Naive thymus-derived CD4-positive, alpha-beta T cell (primary cell): ENCODE data around the gene TM4SF5. TPM values are rescaled to one million over a fixed set of nuclear protein-coding genes. Genes with fewer than 3 reads are reported as not detected.

Experiments
- ATAC-seq: fragments of 150-1000 bp; cut with Tn5 transposase; 2 replicates; pipeline ENCODE4 v1.10.0; 2021; ENCODE audit warnings: mild to moderate bottlenecking, moderate library complexity
- CTCF ChIA-PET: fragments of 350-600 bp; sonication (Branson Sonifier 250); formaldehyde crosslinking; loops from one replicate; lab custom pipeline; 2021; ENCODE audit warnings: antibody characterized with exemption; lab: Charles Lee
- POLR2A ChIA-PET: fragments of 350-600 bp; sonication (Branson Sonifier 250); formaldehyde crosslinking; loops from one replicate; lab custom pipeline; 2021; ENCODE audit warnings: antibody characterized with exemption, inconsistent platforms; lab: Charles Lee
- DNase-seq, 9 donors: peaks; one replicate each; pipeline versions ENCODE4 v3.0.0 to v3.0.0-alpha.2; 2020 to 2022; ENCODE audit warnings: mixed read lengths in 1 of 9
- H3K27ac ChIP-seq: one replicate; pipeline ENCODE4 v1.7.0; 2013; ENCODE audit warnings: mild to moderate bottlenecking, low read depth, low read length, moderate library complexity
- H3K27me3 ChIP-seq, 2 donors: one replicate each; pipeline ENCODE4 v1.7.0; 2013; ENCODE audit warnings: low read length in 2 of 2, mild to moderate bottlenecking in 2 of 2, moderate library complexity in 2 of 2; ENCODE audit not compliant: control insufficient read depth in 2 of 2, insufficient read depth in 2 of 2
- H3K36me3 ChIP-seq, 3 experiments: 1 replicate in 2 of 3; 2 replicates in 1 of 3; pipeline ENCODE4 v1.7.0; 2013; ENCODE audit warnings: low read length in 3 of 3, mild to moderate bottlenecking in 3 of 3, moderate library complexity in 1 of 3; ENCODE audit not compliant: insufficient read depth in 3 of 3, control insufficient read depth in 2 of 3
- H3K4me1 ChIP-seq, 2 donors: one replicate each; pipeline ENCODE4 v1.7.0; 2013; ENCODE audit warnings: low read length in 2 of 2, mild to moderate bottlenecking in 2 of 2, moderate library complexity in 1 of 2; ENCODE audit not compliant: control insufficient read depth in 2 of 2, insufficient read depth in 2 of 2
- H3K4me3 ChIP-seq: 2 replicates; pipeline ENCODE4 v1.7.0; 2013; ENCODE audit warnings: mild to moderate bottlenecking, low read length
- H3K9me3 ChIP-seq, 3 experiments: 1 replicate in 2 of 3; 2 replicates in 1 of 3; pipeline ENCODE4 v1.7.0; 2013; ENCODE audit warnings: low read length in 3 of 3; ENCODE audit not compliant: control insufficient read depth in 2 of 3
- H3K27ac Mint-ChIP-seq, 9 donors: one replicate each; pipeline ENCODE4 v1.8.0; 2020 to 2022; ENCODE audit warnings: mixed read lengths in 9 of 9, mild to moderate bottlenecking in 8 of 9, moderate library complexity in 5 of 9, inconsistent platforms in 2 of 9
- H3K27me3 Mint-ChIP-seq, 5 donors: one replicate each; pipeline ENCODE4 v1.8.0; 2021 to 2022; ENCODE audit warnings: mixed read lengths in 5 of 5, mild to moderate bottlenecking in 1 of 5
- H3K36me3 Mint-ChIP-seq, 5 donors: one replicate each; pipeline ENCODE4 v1.8.0; 2020 to 2022; ENCODE audit warnings: mixed read lengths in 5 of 5, mild to moderate bottlenecking in 3 of 5, inconsistent platforms in 1 of 5
- H3K4me1 Mint-ChIP-seq, 7 donors: one replicate each; pipeline ENCODE4 v1.8.0; 2020 to 2022; ENCODE audit warnings: mixed read lengths in 7 of 7, mild to moderate bottlenecking in 3 of 7, inconsistent platforms in 1 of 7
- H3K4me3 Mint-ChIP-seq, 10 donors: one replicate each; pipeline ENCODE4 v1.8.0; 2020 to 2022; ENCODE audit warnings: mild to moderate bottlenecking in 10 of 10, mixed read lengths in 10 of 10, moderate library complexity in 6 of 10, inconsistent platforms in 2 of 10
- H3K9me3 Mint-ChIP-seq, 11 donors: one replicate each; pipeline ENCODE4 v1.8.0; 2020 to 2022; ENCODE audit warnings: mixed read lengths in 11 of 11, mild to moderate bottlenecking in 4 of 11, inconsistent platforms in 1 of 11, moderate library complexity in 1 of 11
- intact Hi-C, 2 donors: fragments of 100-400 bp; cut with micrococcal nuclease; formaldehyde crosslinking; loops; one replicate each; pipeline ENCODE4 v1.15.1; 2023
- polyA plus RNA-seq, 2 donors: library from polyadenylated mRNA; unstranded; fragments of 300-500 nt; fragmentation: Illumina TruSeq; gene quantifications; one replicate each; pipeline ENCODE4 v1.2.3, GENCODE V29; 2021
- total RNA-seq, 6 experiments: library from RNA in 5 of 6; stranded (reverse) in 5 of 6; gene quantifications; 1 replicate in 5 of 6; 2 replicates in 1 of 6; pipeline ENCODE4 v1.2.3 and lab custom pipeline; 2021 to 2026

TM4SF5 gene
- total and polyA plus RNA-seq, 7 experiments from 2014 or later, result not detected

DNA sequence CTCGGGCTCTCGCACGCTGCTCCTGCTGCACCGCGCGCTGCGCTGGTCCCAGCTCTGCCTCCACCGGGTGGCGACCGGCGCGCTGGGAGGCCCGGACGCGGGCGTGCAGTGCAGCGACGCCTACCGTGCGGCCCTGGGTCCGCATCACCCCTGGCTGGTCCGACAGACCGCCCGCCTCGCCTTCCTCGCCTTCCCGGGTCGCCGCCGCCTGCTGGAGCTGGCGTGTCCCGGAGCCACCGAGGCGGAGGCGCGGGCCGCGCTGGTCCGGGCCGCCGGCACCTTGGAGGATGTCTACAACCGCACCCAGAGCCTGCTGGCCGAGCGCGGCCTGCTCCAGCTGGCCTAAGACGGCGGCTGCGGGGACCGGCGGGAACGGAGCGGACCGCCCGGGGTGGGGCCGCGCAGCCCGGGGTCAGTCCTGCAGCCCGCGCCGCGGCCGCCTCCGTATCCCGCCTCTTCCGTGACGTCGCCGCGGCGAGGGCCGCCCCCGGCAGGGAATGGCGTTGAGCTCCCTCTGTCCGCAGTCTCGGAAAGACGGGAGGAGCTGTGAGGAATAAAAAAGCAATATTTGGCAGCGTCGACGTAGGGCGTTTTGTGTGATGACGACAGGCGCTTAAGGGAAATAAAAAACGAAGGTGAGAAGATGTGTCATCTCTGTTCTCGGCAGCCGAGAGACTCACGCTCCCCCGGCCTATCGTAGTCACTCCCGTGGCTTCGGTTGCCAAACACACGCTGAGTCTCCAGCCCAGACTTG, 18.4 kb downstream of the TM4SF5 start:
- intact Hi-C loops, result loop anchor here (1.0 to 5.0 kb wide), 8 partner anchors 17 to 112 kb away; partner anchors contain the start of genes ARRB2 (in 2 of the 2), MED11 (in 2 of the 2), PLD2 (in 2 of the 2) and CHRNE (in 1 of the 2)
- Mint-ChIP-seq H3K36me3 (peaks cover 0 to 4% (median 0%) of the 10 kb centered on the region in 5 donors), H3K9me3 (peaks cover 0 to 2% (median 0%) of the 10 kb centered on the region in 11 donors), H3K27ac (peak overlapping the region; percentile 1 to 93 (median 89)), H3K4me3 (peak overlapping the region; percentile 67 to 94 (median 88)), H3K27me3 (peaks cover 23 to 49% (median 31%) of the 10 kb centered on the region in 5 donors), H3K4me1 (peaks cover 11 to 34% (median 19%) of the 10 kb centered on the region in 7 donors)
- ATAC-seq (peak; percentile 93), DNase-seq (peak; percentile 66 to 87 (median 78))
- peaks cover 15 to 20% of the 10 kb centered on the region in 2 donors for H3K4me1 ChIP-seq
- ChIA-PET CTCF (interaction anchor here (0.5 to 2.0 kb wide), 17 partner anchors 14 to 746 kb away, joined by 3 to 16 read pairs (median 4); partner anchors contain the start of genes ARRB2, C17orf107, MED11 and PELP1), POLR2A (interaction anchor here (0.7 to 4.3 kb wide), 19 partner anchors 11 to 647 kb away, joined by 3 to 48 read pairs (median 4); partner anchors contain the start of genes ARRB2, CXCL16, CYB5D2 and MED11)
- no peaks in the 10 kb centered on the region for H3K36me3 ChIP-seq
- no peaks in the 10 kb centered on the region for H3K9me3 ChIP-seq
- H3K27me3 ChIP-seq, result peaks cover 0 to 11% of the 10 kb centered on the region in 2 donors
- H3K27ac ChIP-seq, result peak overlapping the region; percentile 73
- peak overlapping the region; percentile 75 for H3K4me3 ChIP-seq

DNA sequence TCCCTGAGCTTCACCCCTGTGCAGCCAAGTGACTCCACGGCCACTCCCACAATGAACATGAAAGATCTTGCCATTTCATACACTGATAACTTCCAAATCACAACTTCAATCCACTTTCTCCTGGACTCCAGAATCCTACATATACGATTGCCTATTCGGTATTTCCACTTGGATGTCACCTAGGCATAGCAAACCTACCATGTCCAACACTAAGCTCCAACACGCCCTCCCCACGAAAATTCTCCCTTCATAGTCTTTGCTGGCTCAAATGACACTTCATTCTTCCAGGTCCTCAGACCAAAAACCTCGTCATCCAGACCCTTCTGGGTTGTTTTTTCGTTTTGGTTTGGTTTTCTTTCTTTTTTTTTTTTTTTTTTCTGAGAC, 19.0 kb downstream of the TM4SF5 start:
- Histone ChIP-seq H3K9me3 (no peaks in the 10 kb centered on the region), H3K4me3 (peak overlapping the region; percentile 75), H3K27ac (peak overlapping the region; percentile 73), H3K36me3 (no peaks in the 10 kb centered on the region), H3K4me1 (peaks cover 10 to 14% of the 10 kb centered on the region in 2 donors), H3K27me3 (peaks cover 0 to 10% of the 10 kb centered on the region in 2 donors)
- intact Hi-C loops, result loop anchor here (1.0 to 2.0 kb wide), 7 partner anchors 17 to 99 kb away; partner anchors contain the start of genes ARRB2 (in 2 of the 2), MED11 (in 2 of the 2), PLD2 (in 2 of the 2) and MINK1 (in 1 of the 2)
- CTCF ChIA-PET, result interaction anchor here (0.6 to 2.0 kb wide), 12 partner anchors 15 to 226 kb away, joined by 3 to 16 read pairs (median 4); partner anchors contain the start of genes ARRB2, C17orf107, MED11 and RNF167
- peaks cover 23 to 43% (median 26%) of the 10 kb centered on the region in 5 donors for H3K27me3 Mint-ChIP-seq
- H3K4me1 Mint-ChIP-seq, result peaks cover 11 to 31% (median 17%) of the 10 kb centered on the region in 7 donors
- peak overlapping the region; percentile 1 to 93 (median 89) for H3K27ac Mint-ChIP-seq
- peaks cover 0 to 2% (median 0%) of the 10 kb centered on the region in 11 donors for H3K9me3 Mint-ChIP-seq
- H3K36me3 Mint-ChIP-seq, result peaks cover 0 to 4% (median 0%) of the 10 kb centered on the region in 5 donors
- ATAC-seq (no peak), DNase-seq (no peak)
- POLR2A ChIA-PET, result interaction anchor here (0.7 to 4.3 kb wide), 15 partner anchors 11 to 647 kb away, joined by 3 to 48 read pairs (median 5); partner anchors contain the start of genes ARRB2, CXCL16, CYB5D2 and MED11
- H3K4me3 Mint-ChIP-seq, result peak overlapping the region; percentile 67 to 94 (median 88)

DNA sequence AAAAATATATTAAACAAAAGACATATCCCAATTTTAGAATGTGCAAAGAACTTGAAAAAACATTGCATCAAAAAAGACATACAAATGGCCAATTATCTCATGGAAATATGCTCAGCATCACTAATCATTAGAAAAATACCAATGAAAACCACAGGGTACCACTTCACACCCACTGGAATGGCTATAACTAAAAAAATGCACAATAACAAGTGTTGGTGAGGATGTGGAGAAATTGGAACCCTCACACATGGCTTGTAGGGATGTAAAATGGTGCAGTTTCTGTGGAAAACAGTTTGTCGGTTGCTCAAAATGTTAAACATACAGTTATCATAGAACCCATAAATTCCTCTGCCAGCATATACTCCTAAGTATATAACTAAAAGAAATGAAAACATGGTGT, 23.5 kb downstream of the TM4SF5 start:
- Mint-ChIP-seq H3K27me3 (peaks cover 0 to 6% (median 0%) of the 10 kb centered on the region in 5 donors), H3K27ac (peak overlapping the region in 2 of 9 donors; percentile 96 to 97), H3K4me3 (peak overlapping the region in 3 of 10 donors; percentile 98 to 100 (median 99)), H3K9me3 (no peaks in the 10 kb centered on the region), H3K36me3 (peaks cover 0 to 11% (median 4%) of the 10 kb centered on the region in 5 donors), H3K4me1 (peaks cover 16 to 25% (median 20%) of the 10 kb centered on the region in 7 donors)
- CTCF ChIA-PET, result no interaction called here
- DNase-seq (no peak), ATAC-seq (no peak)
- intact Hi-C loops, result no loop called here
- Histone ChIP-seq H3K9me3 (no peaks in the 10 kb centered on the region), H3K36me3 (peaks cover 0 to 19% (median 0%) of the 10 kb centered on the region in 3 experiments), H3K27ac (peak overlapping the region; percentile 84), H3K4me1 (peaks cover 7 to 13% of the 10 kb centered on the region in 2 donors), H3K27me3 (no peaks in the 10 kb centered on the region), H3K4me3 (no peak overlapping the region)
- POLR2A ChIA-PET, result no interaction called here

DNA sequence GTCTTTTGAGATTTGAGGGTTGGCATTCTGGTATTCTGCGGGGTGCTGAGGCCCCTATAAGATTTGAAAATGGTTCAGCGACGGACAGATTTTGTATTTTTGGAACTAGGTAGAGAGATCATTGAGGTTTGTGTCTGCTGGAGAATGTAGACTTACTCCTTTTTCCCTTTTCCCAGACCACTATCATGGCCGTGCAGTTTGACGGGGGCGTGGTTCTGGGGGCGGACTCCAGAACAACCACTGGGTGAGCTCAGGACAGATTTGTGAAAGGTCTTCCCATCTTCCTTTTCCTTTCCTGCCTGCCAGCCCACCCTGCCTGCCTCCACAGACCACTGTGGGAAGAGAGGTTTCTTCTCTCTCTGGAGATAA, 24.9 kb downstream of the TM4SF5 start:
- Histone ChIP-seq H3K9me3 (no peaks in the 10 kb centered on the region), H3K4me1 (peaks cover 7% of the 10 kb centered on the region in 2 donors), H3K27ac (peak overlapping the region; percentile 84), H3K36me3 (peaks cover 0 to 19% (median 0%) of the 10 kb centered on the region in 3 experiments), H3K4me3 (peak overlapping the region; percentile 76), H3K27me3 (no peaks in the 10 kb centered on the region)
- Mint-ChIP-seq H3K9me3 (no peaks in the 10 kb centered on the region), H3K27me3 (peaks cover 0 to 6% (median 0%) of the 10 kb centered on the region in 5 donors), H3K27ac (peak overlapping the region; percentile 90 to 99 (median 96)), H3K36me3 (peaks cover 0 to 15% (median 4%) of the 10 kb centered on the region in 5 donors), H3K4me1 (peaks cover 12 to 14% (median 13%) of the 10 kb centered on the region in 7 donors), H3K4me3 (peak overlapping the region; percentile 96 to 100 (median 99))
- POLR2A ChIA-PET, result interaction anchor here (0.9 to 2.7 kb wide), 9 partner anchors 10 to 171 kb away, joined by 3 to 16 read pairs (median 3); partner anchors contain the start of genes ARRB2, PLD2, RNF167 and SLC25A11
- CTCF ChIA-PET, result interaction anchor here (0.6 kb wide), 1 partner anchor 87 kb away, joined by 3 read pairs; no protein-coding TSS in a partner anchor
- ATAC-seq, result no peak
- DNase-seq, result peak in 1 of 9 donors; percentile 43
- intact Hi-C loops, result loop anchor here (1.0 to 2.0 kb wide), 6 partner anchors 11 to 430 kb away; partner anchors contain the start of genes MED11 (in 2 of the 2), MINK1 (in 2 of the 2), PLD2 (in 2 of the 2) and ARRB2 (in 1 of the 2)

DNA sequence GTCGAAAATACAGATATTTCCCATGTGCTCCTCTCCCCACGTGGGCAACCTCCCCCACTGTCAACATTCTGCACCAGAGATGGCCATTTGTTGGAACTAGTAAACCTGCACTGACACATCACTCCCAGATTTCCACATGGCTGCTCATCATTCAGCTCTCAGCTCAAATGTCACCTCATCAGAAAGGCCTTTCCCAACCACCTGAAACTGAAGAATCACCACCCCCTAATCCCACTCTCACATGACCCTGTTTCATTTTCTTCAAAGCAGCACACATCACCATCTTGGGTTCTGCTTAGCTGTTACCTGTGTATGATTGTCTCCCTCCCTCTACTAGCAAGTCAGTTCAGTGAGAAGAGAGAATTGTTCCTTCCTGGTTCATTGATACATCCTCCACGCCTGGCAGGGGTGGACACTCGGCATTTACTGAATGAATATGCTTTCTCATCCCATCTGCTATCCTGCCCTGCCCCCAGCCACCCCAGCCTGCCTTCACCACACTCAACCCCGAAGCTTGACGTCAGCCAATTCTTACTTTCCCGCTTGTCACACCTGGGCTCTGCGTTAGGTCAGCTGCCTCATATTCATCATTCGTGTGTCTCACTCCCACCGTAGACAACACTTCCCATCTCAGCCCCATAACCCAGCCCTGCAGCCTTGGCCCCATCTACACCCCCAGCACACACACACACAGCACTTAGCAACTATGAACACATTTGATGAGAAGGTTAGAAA, 28.9 kb downstream of the TM4SF5 start:
- ATAC-seq (no peak), DNase-seq (no peak)
- POLR2A ChIA-PET, result interaction anchor here (1.0 kb wide), 1 partner anchor 10 kb away, joined by 3 read pairs; no protein-coding TSS in a partner anchor
- Histone ChIP-seq H3K27ac (no peak overlapping the region), H3K9me3 (no peaks in the 10 kb centered on the region), H3K36me3 (peaks cover 0 to 19% (median 0%) of the 10 kb centered on the region in 3 experiments), H3K27me3 (no peaks in the 10 kb centered on the region), H3K4me3 (no peak overlapping the region), H3K4me1 (peaks cover 7% of the 10 kb centered on the region in 2 donors)
- H3K4me3 Mint-ChIP-seq, result peak overlapping the region in 1 of 10 donors; percentile 23
- peaks cover 11 to 14% (median 12%) of the 10 kb centered on the region in 7 donors for H3K4me1 Mint-ChIP-seq
- CTCF ChIA-PET, result no interaction called here
- intact Hi-C loops, result no loop called here
- peak overlapping the region in 2 of 9 donors; percentile 25 to 34 for H3K27ac Mint-ChIP-seq
- H3K27me3 Mint-ChIP-seq, result peaks cover 0 to 2% (median 0%) of the 10 kb centered on the region in 5 donors
- peaks cover 0 to 15% (median 4%) of the 10 kb centered on the region in 5 donors for H3K36me3 Mint-ChIP-seq
- H3K9me3 Mint-ChIP-seq, result no peaks in the 10 kb centered on the region
